Loucy (cell line): ENCODE results near the gene MEGF8.

Experiments
- H2AFZ ChIP-seq: fragments of 200-600 bp; sonication (generic); 2 replicates; pipeline ENCODE4 v1.6.0; 2016; ENCODE audit warnings: antibody characterized with exemption, mild to moderate bottlenecking, low read length, moderate library complexity
- H3F3A ChIP-seq: fragments of 200-600 bp; 2 replicates; pipeline ENCODE4 v1.6.0; 2016; ENCODE audit warnings: antibody characterized with exemption, low read depth, mild to moderate bottlenecking
- H3K27me3 ChIP-seq: fragments of 200-600 bp; sonication (generic); 2 replicates; pipeline ENCODE4 v1.6.1; 2014; ENCODE audit warnings: low read length, mild to moderate bottlenecking; ENCODE audit not compliant: insufficient read depth, poor library complexity, severe bottlenecking
- H3K36me3 ChIP-seq: fragments of 200-600 bp; sonication (generic); 2 replicates; pipeline ENCODE4 v1.6.1; 2016; ENCODE audit warnings: low read length; ENCODE audit not compliant: insufficient read depth
- H3K4me1 ChIP-seq: fragments of 200-600 bp; sonication (generic); 2 replicates; pipeline ENCODE4 v1.5.1; 2014; ENCODE audit warnings: low read length, mild to moderate bottlenecking; ENCODE audit not compliant: insufficient read depth, poor library complexity, severe bottlenecking
- H3K4me2 ChIP-seq: fragments of 200-600 bp; sonication (generic); 2 replicates; pipeline ENCODE4 v1.6.0; 2014; ENCODE audit warnings: antibody characterized with exemption, low read length, low read depth, mild to moderate bottlenecking; ENCODE audit not compliant: poor library complexity, severe bottlenecking
- H3K4me3 ChIP-seq: fragments of 200-600 bp; sonication (generic); 2 replicates; pipeline ENCODE4 v1.5.1; 2014; ENCODE audit warnings: low read length, mild to moderate bottlenecking, mixed read lengths; ENCODE audit not compliant: poor library complexity, severe bottlenecking
- H3K79me2 ChIP-seq: fragments of 200-600 bp; sonication (generic); 2 replicates; pipeline ENCODE4 v1.6.1; 2014; ENCODE audit warnings: low read length; ENCODE audit not compliant: insufficient read depth
- H3K9ac ChIP-seq: fragments of 200-600 bp; sonication (generic); 2 replicates; pipeline ENCODE4 v1.6.0; 2014; ENCODE audit warnings: mild to moderate bottlenecking, low read depth, low read length, moderate library complexity; ENCODE audit not compliant: poor library complexity, severe bottlenecking
- H3K9me2 ChIP-seq: fragments of 200-600 bp; sonication (generic); replicated peaks from 2 replicates; pipeline ENCODE4 v1.6.1; 2016; ENCODE audit warnings: low read depth, low read length, mixed read lengths
- H3K9me3 ChIP-seq: fragments of 200-600 bp; sonication (generic); 2 replicates; pipeline ENCODE4 v1.6.1; 2014; ENCODE audit warnings: mild to moderate bottlenecking, antibody characterized with exemption, low read length, low read depth; ENCODE audit not compliant: insufficient read depth
- H4K20me1 ChIP-seq: fragments of 200-600 bp; sonication (generic); 2 replicates; pipeline ENCODE4 v1.6.0; 2014; ENCODE audit warnings: antibody characterized with exemption, low read length, mild to moderate bottlenecking; ENCODE audit not compliant: insufficient read depth, poor library complexity, severe bottlenecking
- EZH2phosphoT487 ChIP-seq: fragments of 200-600 bp; IDR thresholded peaks from 2 replicates; pipeline ENCODE4 v1.6.1; 2018; ENCODE audit warnings: antibody characterized with exemption, mild to moderate bottlenecking, moderate library complexity, borderline replicate concordance
- TF ChIP-seq, protein P1 (sequence below): fragments of 200-600 bp; sonication (generic); conservative IDR thresholded peaks from 2 replicates; pipeline ENCODE4 v1.5.1; 2014; ENCODE audit warnings: mild to moderate bottlenecking, antibody characterized with exemption, low read length

The MEGF8 gene, protein sequence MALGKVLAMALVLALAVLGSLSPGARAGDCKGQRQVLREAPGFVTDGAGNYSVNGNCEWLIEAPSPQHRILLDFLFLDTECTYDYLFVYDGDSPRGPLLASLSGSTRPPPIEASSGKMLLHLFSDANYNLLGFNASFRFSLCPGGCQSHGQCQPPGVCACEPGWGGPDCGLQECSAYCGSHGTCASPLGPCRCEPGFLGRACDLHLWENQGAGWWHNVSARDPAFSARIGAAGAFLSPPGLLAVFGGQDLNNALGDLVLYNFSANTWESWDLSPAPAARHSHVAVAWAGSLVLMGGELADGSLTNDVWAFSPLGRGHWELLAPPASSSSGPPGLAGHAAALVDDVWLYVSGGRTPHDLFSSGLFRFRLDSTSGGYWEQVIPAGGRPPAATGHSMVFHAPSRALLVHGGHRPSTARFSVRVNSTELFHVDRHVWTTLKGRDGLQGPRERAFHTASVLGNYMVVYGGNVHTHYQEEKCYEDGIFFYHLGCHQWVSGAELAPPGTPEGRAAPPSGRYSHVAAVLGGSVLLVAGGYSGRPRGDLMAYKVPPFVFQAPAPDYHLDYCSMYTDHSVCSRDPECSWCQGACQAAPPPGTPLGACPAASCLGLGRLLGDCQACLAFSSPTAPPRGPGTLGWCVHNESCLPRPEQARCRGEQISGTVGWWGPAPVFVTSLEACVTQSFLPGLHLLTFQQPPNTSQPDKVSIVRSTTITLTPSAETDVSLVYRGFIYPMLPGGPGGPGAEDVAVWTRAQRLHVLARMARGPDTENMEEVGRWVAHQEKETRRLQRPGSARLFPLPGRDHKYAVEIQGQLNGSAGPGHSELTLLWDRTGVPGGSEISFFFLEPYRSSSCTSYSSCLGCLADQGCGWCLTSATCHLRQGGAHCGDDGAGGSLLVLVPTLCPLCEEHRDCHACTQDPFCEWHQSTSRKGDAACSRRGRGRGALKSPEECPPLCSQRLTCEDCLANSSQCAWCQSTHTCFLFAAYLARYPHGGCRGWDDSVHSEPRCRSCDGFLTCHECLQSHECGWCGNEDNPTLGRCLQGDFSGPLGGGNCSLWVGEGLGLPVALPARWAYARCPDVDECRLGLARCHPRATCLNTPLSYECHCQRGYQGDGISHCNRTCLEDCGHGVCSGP (N-terminal part only)

DNA sequence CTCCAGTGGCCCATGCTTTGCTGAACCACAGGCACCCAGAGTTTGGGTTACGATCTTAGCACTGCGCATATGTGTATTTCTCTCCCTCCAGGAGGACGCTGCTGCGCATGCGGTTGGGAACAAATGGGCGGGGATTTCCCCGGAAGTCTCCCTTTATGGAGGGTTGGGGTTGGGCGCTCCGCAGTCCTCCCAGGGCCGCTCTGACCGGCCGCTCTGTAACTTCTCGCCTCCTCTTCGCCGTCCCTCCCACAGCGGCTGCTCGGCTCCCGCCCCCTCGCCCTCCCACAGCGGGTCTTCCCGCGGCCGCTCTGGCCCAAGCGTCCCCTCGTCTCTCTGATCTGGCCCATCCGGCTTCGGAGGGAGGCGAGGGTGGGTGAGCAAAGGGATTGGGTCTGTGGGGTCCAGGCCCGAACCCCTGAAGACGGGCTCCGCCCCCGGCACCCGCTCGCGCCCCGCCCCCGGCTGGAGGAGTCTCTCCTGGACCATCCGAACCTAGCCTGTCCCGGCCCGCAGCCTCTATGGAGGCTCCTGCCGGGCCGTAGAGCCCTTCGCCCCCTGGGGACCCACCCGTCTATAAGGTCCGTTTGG is at the start of gene MEGF8:
Gene MEGF8, plus strand, starts transcription at position 328 of the 588 bp plus-strand sequence. CDS start 609 bp downstream, outside the sequence.
- peak within 1 kb of the TSS; percentile 92 for H3K4me2 ChIP-seq
- H3K9ac ChIP-seq: peak within 1 kb of the TSS; percentile 89
- H3K9me3 ChIP-seq: no peaks in the 10 kb centered on the region
- H3K79me2 ChIP-seq: peaks cover 38% of the 10 kb centered on the region
- peak within 1 kb of the TSS; percentile 85 for H3K4me3 ChIP-seq
- H3K27me3 ChIP-seq: no peaks in the 10 kb centered on the region
- peaks cover 30% of the 10 kb centered on the region for H3K4me1 ChIP-seq
- no peak for TF ChIP-seq EZH2phosphoT487
- TF ChIP-seq, protein P1, sequence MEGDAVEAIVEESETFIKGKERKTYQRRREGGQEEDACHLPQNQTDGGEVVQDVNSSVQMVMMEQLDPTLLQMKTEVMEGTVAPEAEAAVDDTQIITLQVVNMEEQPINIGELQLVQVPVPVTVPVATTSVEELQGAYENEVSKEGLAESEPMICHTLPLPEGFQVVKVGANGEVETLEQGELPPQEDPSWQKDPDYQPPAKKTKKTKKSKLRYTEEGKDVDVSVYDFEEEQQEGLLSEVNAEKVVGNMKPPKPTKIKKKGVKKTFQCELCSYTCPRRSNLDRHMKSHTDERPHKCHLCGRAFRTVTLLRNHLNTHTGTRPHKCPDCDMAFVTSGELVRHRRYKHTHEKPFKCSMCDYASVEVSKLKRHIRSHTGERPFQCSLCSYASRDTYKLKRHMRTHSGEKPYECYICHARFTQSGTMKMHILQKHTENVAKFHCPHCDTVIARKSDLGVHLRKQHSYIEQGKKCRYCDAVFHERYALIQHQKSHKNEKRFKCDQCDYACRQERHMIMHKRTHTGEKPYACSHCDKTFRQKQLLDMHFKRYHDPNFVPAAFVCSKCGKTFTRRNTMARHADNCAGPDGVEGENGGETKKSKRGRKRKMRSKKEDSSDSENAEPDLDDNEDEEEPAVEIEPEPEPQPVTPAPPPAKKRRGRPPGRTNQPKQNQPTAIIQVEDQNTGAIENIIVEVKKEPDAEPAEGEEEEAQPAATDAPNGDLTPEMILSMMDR: no peak
- peaks cover 17% of the 10 kb centered on the region for H4K20me1 ChIP-seq
- H3F3A ChIP-seq: no peaks in the 10 kb centered on the region
- no peaks in the 10 kb centered on the region for H3K36me3 ChIP-seq
- no peaks in the 10 kb centered on the region for H3K9me2 ChIP-seq
- H2AFZ ChIP-seq: peak within 1 kb of the TSS; percentile 89

DNA sequence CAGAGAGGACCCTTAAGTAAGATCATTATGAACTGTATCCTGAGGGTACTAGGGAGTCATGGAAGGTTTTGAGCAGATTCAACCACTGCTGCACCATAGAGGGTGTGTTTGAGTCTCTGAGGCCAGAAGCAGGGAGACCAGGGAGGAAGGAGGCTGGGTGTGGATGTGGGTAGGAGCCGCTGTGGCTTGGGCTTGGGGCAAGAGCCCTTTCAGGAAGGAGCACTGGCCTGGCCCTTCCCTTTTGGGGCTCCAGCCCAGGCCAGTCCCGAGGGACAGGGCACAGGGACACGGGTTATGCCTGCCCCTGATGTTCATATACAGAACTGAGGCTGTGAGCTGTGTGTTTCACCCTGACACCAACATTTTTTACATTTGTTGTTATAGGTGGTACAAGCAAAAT is 49.2 kb upstream of the MEGF8 start:
- no peaks in the 10 kb centered on the region for H3F3A ChIP-seq

More for the DNA sequence above, 49.2 kb upstream of the MEGF8 start:
- Histone ChIP-seq H3K9me3 (no peaks in the 10 kb centered on the region), H4K20me1 (no peaks in the 10 kb centered on the region), H3K27me3 (no peaks in the 10 kb centered on the region), H3K4me1 (peaks cover 22% of the 10 kb centered on the region), H3K36me3 (0 out of 2 replicates have a peak, but pooled peaks cover 3% of the 10 kb centered on the region), H3K4me3 (no peak overlapping the region), H3K9me2 (no peaks in the 10 kb centered on the region), H3K4me2 (peak overlapping the region; percentile 30), H3K9ac (no peak overlapping the region), H3K79me2 (peaks cover 26% of the 10 kb centered on the region; the same call in 1 of the 2 replicates), H2AFZ (no peak overlapping the region)
- TF ChIP-seq, protein P1: no peak
- no peak for TF ChIP-seq EZH2phosphoT487
